ENCODE results near the gene HACD4. TPM values are rescaled to one million over a fixed set of nuclear protein-coding genes. Genes with fewer than 3 reads are reported as not detected.

Gene HACD4
- total RNA-seq, 6 experiments from 2014 or later: 3.0 to 5.3 (median 3.8) TPM

DNA sequence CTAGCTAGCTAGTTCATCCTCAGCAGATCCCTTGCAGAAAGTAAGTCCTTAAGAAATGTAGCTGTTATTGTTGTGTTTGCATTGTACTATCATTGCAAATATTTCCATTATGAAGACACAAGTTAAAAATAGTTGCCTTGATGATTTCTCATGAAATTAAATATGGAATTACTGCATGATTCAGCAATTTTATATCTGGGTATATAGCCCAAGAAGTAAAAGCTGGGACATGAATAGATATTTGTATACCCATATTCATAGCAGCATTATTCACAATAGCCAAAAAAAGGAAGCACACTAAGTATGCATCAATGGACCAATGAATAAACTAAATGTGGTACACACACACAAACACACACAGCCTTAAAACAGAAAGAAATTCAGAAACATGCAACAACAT, 39.5 kb upstream of the HACD4 start:
- no peak for DNase-seq
- no peaks in the 10 kb centered on the region for H3K9me3 Mint-ChIP-seq
- peaks cover 22% of the 10 kb centered on the region for H3K4me1 Mint-ChIP-seq (ENCODE audit: low read depth)
- H3K36me3 Mint-ChIP-seq (ENCODE audit: low read depth): no peaks in the 10 kb centered on the region
- peak overlapping the region; percentile 77; the same call in 1 of the 2 replicates for H3K27ac Mint-ChIP-seq
- peak overlapping the region; percentile 74; the same call in 1 of the 2 replicates for H3K4me3 Mint-ChIP-seq
- H3K27me3 Mint-ChIP-seq (ENCODE audit: insufficient read depth): peaks cover 3% of the 10 kb centered on the region; the same call in 1 of the 2 replicates
- TF ChIP-seq, protein P1, sequence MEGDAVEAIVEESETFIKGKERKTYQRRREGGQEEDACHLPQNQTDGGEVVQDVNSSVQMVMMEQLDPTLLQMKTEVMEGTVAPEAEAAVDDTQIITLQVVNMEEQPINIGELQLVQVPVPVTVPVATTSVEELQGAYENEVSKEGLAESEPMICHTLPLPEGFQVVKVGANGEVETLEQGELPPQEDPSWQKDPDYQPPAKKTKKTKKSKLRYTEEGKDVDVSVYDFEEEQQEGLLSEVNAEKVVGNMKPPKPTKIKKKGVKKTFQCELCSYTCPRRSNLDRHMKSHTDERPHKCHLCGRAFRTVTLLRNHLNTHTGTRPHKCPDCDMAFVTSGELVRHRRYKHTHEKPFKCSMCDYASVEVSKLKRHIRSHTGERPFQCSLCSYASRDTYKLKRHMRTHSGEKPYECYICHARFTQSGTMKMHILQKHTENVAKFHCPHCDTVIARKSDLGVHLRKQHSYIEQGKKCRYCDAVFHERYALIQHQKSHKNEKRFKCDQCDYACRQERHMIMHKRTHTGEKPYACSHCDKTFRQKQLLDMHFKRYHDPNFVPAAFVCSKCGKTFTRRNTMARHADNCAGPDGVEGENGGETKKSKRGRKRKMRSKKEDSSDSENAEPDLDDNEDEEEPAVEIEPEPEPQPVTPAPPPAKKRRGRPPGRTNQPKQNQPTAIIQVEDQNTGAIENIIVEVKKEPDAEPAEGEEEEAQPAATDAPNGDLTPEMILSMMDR (IDR thresholded peaks at IDR 0.05): no peak

DNA sequence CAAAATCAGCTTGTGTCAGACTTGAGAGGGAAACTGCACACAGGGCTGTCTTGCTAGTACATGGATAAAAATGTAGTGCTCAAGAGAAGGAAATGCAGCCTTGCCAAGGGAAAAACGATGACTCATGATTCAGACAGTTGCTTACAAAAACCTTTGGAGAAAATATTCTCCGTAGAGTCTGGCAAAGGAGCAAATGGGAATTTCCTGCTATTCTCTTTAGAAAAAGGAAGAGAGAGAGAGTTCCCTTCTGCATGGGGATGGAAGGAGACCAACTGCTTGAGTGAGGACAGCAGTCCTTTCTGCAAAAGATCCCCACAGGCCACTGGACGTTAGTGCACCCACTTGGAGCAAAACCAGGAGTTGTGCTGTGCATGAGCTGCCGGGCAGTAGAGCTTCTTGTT, 38.7 kb upstream of the HACD4 start:
- Mint-ChIP-seq H3K4me1 (ENCODE audit: low read depth) (peaks cover 22% of the 10 kb centered on the region), H3K36me3 (ENCODE audit: low read depth) (no peaks in the 10 kb centered on the region), H3K9me3 (no peaks in the 10 kb centered on the region), H3K4me3 (peak overlapping the region; percentile 74), H3K27ac (peak overlapping the region; percentile 77), H3K27me3 (ENCODE audit: insufficient read depth) (peaks cover 3% of the 10 kb centered on the region; the same call in 1 of the 2 replicates)
- peak; percentile 96 for DNase-seq
- TF ChIP-seq, protein P1 (IDR thresholded peaks at IDR 0.05): peak; percentile 64

GRCh38 chr9:21060919-21061561, 29.6 kb upstream of the HACD4 start:
- Mint-ChIP-seq H3K4me1 (ENCODE audit: low read depth) (peaks cover 24% of the 10 kb centered on the region), H3K27me3 (ENCODE audit: insufficient read depth) (peaks cover 2% of the 10 kb centered on the region; the same call in 1 of the 2 replicates), H3K36me3 (ENCODE audit: low read depth) (no peaks in the 10 kb centered on the region), H3K4me3 (peak overlapping the region; percentile 18), H3K27ac (peak overlapping the region; percentile 32), H3K9me3 (no peaks in the 10 kb centered on the region)
- TF ChIP-seq, protein P1 (IDR thresholded peaks at IDR 0.05): peak; percentile 29
- DNase-seq: peak; percentile 62

DNA sequence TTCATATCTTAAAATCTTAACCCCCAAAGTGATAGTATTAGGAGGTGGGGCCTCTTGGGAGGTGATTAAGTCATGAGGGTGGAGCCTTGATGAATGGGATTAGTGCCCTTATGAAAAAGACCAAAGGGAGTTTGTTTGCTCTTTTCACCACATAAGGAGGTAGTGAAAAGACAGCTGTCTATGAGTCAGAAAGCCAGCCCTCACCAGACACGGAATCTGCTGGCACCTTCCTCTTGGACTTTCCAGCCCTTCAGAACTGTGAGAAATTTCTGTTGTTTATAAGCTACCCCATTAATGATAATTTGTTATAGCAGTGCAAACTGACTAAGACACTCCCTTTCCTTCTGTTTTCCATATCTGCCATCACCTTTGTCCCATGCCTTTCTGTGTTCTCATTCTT, 25.5 kb upstream of the HACD4 start:
- Mint-ChIP-seq H3K27me3 (ENCODE audit: insufficient read depth) (peaks cover 1% of the 10 kb centered on the region), H3K4me3 (no peak overlapping the region), H3K4me1 (ENCODE audit: low read depth) (peaks cover 16% of the 10 kb centered on the region), H3K27ac (no peak overlapping the region), H3K9me3 (no peaks in the 10 kb centered on the region), H3K36me3 (ENCODE audit: low read depth) (no peaks in the 10 kb centered on the region; the same call in 1 of the 2 replicates)
- peak; percentile 1 for DNase-seq
- TF ChIP-seq, protein P1 (IDR thresholded peaks at IDR 0.05): no peak

- Mint-ChIP-seq H3K27ac (no peak overlapping the region), H3K9me3 (no peaks in the 10 kb centered on the region), H3K27me3 (ENCODE audit: insufficient read depth) (peaks cover 8% of the 10 kb centered on the region), H3K4me3 (no peak overlapping the region), H3K4me1 (ENCODE audit: low read depth) (no peaks in the 10 kb centered on the region), H3K36me3 (ENCODE audit: low read depth) (no peaks in the 10 kb centered on the region; the same call in 1 of the 2 replicates)
- TF ChIP-seq, protein P1 (IDR thresholded peaks at IDR 0.05): no peak
- no peak for DNase-seq
Measured at GRCh38 chr9:21053851-21054250, 22.4 kb upstream of the HACD4 start.
